HG03520 (cell line): Measurements from ENCODE around the gene SHISA9.

Experiments used
- ATAC-seq: cut with Tn5 transposase; IDR thresholded peaks from one replicate; pipeline ENCODE4 v1.9.1; 2021; ENCODE audit warnings: mild to moderate bottlenecking, moderate library complexity; ENCODE audit not compliant: unreplicated experiment

The SHISA9 gene

GRCh38 chr16:13108126-13108525 lies 206.7 kb downstream of the SHISA9 start:
- ATAC-seq = no peak

GRCh38 chr16:13109171-13109570 lies 207.8 kb downstream of the SHISA9 start:
- no peak for ATAC-seq

- ATAC-seq = no peak
These were observed 208.9 kb downstream of the SHISA9 start for GRCh38 chr16:13110124-13110796.

- no peak for ATAC-seq
These were observed 210.3 kb downstream of the SHISA9 start for GRCh38 chr16:13111747-13112146.

DNA sequence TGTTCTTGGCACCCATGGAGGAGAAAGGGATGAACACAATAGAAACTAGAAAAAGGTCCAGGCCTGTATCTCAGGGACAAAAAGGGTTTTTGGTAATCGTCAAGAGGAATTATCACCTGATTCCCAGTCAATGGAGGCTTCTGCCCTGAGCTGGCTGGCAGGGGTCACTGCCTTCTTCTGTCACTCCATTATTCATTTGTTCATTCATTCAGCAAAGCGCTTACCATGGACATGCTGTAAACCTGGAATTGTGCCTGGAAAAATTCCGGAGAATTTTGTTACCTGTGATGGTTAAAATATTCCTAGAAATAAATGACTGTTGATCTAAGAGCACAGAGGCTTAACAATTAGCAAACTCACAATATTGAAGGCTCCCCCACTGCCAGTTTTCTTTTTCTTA lies 212.3 kb downstream of the SHISA9 start:
- no peak for ATAC-seq

DNA sequence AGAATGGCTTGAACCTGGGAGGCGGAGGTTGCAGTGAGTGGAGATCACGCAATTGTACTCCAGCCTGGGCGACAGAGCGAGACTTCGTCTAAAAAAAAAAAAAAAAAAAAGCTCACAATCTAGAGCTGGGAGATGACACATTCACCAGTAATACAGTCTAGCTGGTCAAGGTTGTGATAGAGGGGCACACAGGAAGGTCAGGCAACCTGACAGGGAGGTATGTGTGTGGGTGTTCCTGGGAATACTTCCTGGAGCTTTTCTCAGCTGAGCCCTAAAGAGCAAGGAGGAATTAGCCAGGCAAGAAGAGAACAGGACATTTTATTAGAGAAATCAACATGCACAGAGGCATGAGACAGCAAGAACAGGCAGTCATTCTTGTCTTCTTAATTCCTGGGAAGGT lies 216.7 kb downstream of the SHISA9 start:
- ATAC-seq = no peak

DNA sequence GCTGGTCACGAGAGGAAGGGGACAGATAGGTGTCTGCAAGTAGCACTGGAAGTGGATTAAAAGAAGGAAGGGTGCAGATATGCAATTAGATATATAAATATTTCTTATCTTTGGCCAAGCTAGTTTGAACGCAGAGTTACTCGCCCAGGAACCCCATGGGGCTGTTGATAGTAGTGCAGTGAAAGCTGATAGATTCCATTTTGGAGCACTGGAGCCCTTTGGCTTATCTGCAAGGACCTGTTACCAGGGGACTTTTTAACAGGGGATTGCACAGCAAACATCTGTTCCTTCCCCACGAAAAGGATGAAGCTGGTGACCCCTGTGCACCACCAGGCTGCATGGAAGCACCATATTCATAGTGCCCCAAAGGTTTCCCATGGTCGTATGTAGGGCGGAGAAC lies 218.7 kb downstream of the SHISA9 start:
- ATAC-seq = no peak

DNA sequence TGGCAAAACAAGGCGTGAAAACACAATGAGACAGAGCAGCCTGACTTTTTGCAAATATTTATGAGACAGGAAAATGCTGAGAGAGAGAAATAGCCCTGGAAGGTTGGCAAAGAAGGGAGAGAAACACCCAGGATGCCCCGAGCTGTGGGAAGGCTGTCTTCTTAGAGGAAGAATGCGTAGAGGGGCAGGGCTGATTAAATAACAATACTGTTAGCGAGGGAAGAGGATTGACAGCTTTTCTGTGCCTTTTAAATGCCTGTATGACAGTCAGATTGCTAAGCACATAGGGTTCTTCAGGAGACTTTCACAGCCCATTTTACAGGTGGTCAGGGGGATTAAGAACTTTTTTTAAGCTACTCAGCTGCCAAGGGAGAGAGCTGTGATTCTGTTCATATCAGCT lies 219.2 kb downstream of the SHISA9 start:
- no peak for ATAC-seq

DNA sequence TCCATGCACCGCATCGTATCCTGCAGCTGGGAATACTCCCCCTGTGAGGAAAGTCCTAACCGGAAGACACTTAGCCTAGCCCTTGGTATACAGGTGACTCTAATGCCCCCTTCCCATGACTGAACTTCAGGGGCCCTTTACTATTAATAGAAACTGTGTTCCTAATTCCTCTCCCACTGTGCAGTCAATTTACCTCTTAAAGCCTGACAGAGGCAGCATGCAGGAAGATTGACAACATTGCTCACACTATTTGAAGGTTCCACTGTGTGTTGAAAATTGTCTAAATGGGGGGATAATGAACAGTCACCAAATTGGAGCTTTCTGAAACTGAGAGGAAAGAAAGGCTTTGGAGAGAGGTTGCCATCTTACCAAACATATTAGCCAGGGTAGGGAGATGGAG lies 222.6 kb downstream of the SHISA9 start:
- ATAC-seq = no peak

DNA sequence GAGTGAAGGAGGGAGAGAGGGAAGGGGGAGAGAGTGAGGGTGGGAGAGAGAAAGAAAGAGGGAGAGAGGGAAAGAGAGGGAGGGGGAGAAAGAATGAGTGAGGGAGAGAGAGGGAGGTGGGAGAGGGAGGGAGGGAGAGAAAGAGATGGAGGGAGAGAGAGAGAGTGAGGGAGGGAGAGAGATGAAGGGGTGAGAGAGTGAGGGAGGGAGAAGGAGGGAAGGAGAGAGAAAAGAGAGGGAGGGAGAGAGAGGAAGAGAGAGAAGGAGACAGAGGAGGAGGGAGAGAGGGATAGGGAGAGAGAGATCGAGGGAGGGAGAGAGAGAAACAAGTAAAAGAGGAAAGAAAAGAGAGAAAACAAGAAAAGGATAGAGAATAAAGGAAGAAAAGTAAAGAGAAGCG lies 225.7 kb downstream of the SHISA9 start:
- no peak for ATAC-seq

- ATAC-seq = no peak
These were observed 229.2 kb downstream of the SHISA9 start for GRCh38 chr16:13130586-13130985.

- no peak for ATAC-seq
These were observed 233.4 kb downstream of the SHISA9 start for GRCh38 chr16:13134836-13135235.

DNA sequence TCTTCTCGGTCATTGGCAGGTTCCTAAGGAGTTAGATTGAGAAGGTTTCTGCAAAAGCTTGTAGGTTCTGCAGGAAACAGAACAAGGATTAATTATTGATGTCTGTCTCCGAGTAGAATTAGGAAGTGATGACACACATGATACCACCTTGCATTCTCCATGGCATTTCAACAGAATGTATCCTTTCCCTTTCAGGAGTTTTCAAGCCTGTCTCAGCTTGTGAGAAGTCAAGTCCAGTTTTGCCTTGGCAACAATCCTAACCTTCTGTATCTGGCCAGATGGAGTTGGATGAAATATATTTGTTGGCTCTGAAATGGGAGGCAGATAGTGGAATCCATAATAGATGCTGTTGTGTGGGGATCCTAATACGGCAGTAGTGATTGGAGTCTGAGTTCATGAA lies 235.5 kb downstream of the SHISA9 start:
- ATAC-seq = no peak

- ATAC-seq = no peak
These were observed 237.1 kb downstream of the SHISA9 start for GRCh38 chr16:13138528-13138927.

DNA sequence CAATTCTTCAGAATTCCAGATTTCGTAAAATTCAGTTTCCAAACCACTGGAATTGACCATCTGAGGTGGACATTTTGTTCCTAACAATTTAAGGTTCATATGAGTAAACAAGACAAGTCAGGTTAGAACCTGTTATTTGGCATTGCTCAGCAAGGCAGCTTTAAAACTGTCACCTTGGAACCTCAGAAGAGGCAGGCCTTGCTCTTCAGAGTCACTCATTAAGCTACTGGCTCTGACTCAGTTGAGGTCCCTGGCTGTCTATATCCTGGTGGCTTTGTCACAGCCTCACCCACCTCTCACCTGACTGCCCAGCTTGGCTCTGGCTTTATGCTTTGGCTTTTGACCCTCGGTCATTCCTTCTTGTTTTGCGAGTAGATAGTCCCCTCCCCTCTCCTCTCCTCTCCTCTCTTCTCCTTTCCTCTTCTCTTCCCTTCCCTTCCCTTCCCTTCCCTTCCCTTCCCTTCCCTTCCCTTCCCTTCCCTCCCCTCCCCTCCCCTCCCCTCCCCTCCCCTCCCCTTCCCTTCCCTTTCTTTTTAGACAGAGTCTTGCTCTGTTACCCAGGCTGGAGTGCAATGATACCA lies 238.4 kb downstream of the SHISA9 start:
- no peak for ATAC-seq

DNA sequence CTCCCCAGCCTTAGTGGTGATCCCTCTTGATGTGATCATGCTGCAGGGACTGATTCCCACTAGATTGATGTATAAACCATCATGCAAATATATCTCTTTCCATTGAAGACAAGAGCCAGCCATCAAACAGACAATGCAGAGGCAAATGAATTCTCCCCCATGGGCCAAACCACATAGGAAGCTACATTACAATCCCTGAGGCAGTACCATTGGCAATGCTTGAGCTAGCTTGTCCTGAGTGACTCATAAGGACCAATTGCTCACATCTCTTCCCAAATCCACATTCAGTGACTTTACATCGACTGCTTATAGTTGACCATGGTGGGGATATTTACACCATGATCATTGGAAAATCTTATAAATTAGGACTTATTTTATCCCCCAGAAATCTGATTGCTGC lies 242.2 kb downstream of the SHISA9 start:
- no peak for ATAC-seq

- no peak for ATAC-seq
These were observed 245.4 kb downstream of the SHISA9 start for GRCh38 chr16:13146829-13147228.

GRCh38 chr16:13148294-13148693 lies 246.9 kb downstream of the SHISA9 start:
- no peak for ATAC-seq

DNA sequence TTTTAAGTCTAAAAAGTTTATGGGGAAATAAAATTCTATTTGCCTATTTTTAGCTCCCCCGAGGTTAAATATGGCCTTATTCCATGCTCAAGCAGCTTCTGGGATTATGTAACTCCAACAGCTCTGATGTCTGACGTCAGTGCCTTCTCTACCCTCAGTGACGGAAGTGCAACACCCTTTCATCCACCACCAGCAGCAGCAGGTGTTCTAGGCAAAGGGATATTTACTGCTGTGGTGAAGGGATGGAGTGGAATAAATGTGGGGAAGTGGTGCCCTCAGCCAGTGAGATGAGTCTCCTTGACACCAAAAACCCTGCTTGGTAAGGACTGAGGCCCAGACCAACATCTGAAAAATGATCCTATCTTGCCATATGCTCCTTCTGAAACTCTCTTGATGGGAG lies 247.4 kb downstream of the SHISA9 start:
- no peak for ATAC-seq

GRCh38 chr16:13150181-13150885 lies 248.9 kb downstream of the SHISA9 start:
- ATAC-seq = no peak

- ATAC-seq = no peak
These were observed 252.3 kb downstream of the SHISA9 start for GRCh38 chr16:13153696-13154095.

DNA sequence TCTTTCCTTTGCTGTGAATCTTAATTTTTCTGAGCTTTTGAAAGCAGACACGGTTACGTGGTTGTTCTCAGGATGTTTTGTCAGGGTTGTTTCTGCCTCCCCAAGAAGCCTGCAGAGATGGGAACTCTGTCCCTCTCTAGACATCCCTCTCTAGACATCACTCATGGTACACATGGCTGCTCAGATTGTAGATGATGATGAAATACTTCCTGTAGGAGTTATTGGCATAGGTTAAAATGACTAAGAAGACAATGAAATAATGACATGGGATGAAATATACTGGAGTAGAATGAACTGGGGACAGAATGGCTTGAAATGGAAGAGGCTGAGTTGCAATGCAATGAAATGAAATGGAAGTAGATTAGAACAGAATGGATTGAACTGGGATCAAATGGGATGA lies 253.4 kb downstream of the SHISA9 start:
- no peak for ATAC-seq
